Esophagus squamous epithelium (tissue), 4 donors: ENCODE data around the gene ASTN2.

ENCODE experiments used
- CTCF ChIP-seq, 6 experiments: fragments of 450-650 bp in 4 of 6; fragments of 200-600 bp in 2 of 6; sonication (generic) in 2 of 6; IDR thresholded peaks; one replicate each; pipeline ENCODE4 v1.5.1; 2016 to 2019; ENCODE audit warnings: antibody characterized with exemption in 6 of 6, mild to moderate bottlenecking in 4 of 6, moderate library complexity in 4 of 6
- POLR2A ChIP-seq, 4 donors: fragments of 450-650 bp; IDR thresholded peaks; one replicate each; pipeline ENCODE4 v1.6.1; 2017; ENCODE audit warnings: antibody characterized with exemption in 4 of 4, mild to moderate bottlenecking in 4 of 4, moderate library complexity in 3 of 4

GRCh38 chr9:117104716-117105495 is 310.0 kb downstream of the ASTN2 start:
- TF ChIP-seq CTCF (IDR thresholded peaks at IDR 0.05) (no peak), POLR2A (IDR thresholded peaks at IDR 0.05) (no peak)
